Measurements from ENCODE around the gene EFHC2.

DNA sequence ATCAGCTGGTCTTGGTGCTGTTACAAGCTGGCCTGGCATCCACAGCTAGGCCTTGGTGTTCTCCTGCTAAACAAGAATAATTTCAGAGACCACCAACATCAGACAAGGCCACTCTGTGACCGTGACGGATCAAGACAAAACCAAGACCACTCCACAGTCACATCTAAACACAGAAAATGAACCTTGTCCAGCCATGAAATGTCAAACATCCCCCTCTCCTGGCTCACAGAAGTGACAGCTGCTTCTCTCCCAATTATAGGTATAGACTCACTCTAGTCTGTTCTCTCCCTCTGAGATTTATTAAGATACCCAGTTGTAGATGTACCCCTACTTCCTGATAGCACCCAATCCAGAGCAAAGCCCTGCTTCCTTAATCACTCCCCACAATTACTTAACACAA lies 40.4 kb downstream of the EFHC2 start:
- TF ChIP-seq POLR2A (IDR thresholded peaks at IDR 0.05): no peak
- TF ChIP-seq, protein P1, sequence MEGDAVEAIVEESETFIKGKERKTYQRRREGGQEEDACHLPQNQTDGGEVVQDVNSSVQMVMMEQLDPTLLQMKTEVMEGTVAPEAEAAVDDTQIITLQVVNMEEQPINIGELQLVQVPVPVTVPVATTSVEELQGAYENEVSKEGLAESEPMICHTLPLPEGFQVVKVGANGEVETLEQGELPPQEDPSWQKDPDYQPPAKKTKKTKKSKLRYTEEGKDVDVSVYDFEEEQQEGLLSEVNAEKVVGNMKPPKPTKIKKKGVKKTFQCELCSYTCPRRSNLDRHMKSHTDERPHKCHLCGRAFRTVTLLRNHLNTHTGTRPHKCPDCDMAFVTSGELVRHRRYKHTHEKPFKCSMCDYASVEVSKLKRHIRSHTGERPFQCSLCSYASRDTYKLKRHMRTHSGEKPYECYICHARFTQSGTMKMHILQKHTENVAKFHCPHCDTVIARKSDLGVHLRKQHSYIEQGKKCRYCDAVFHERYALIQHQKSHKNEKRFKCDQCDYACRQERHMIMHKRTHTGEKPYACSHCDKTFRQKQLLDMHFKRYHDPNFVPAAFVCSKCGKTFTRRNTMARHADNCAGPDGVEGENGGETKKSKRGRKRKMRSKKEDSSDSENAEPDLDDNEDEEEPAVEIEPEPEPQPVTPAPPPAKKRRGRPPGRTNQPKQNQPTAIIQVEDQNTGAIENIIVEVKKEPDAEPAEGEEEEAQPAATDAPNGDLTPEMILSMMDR (IDR thresholded peaks at IDR 0.05): no peak

Data from vagina (tissue), 2 donors.